GM12873 (cell line): ENCODE data around the gene CABP7.

Source experiments
- CTCF ChIP-seq: IDR thresholded peaks from 2 replicates; pipeline ENCODE4 v1.5.1; 2012; ENCODE audit warnings: low read depth, mild to moderate bottlenecking, moderate library complexity, low read length, control low read depth; ENCODE audit not compliant: insufficient read depth; ENCODE audit errors: missing control alignments

CABP7 gene

DNA sequence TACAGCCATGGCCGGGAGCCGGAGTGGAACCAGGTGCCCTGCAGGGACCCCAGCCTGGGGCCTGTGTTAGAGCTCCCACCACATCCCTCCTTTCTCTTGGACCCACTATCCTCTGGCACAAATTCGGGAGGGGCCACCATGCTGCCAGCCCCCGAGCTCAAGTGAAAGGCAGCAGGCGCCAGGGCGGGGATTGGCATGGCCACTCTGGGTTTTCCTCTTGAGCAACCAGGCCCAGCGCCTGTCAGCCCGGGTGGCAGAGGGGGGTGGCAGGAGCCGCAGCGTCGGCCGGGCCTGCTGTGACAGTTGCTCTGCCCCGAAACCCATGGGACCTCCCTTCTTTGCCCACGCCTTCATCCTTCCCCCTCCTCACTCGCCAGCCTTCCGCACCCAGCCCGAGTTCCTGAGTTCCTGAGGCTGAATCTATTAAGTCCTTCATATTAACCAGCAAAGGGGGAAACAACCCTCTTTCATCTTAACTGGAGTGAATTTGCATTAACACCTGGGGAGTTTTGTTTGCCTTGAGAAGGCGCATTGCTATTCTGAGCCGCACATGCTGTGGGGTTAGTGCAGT lies 16.8 kb upstream of the CABP7 start:
- TF ChIP-seq CTCF, result no peak

GRCh38 chr22:29703569-29704195 lies 16.1 kb upstream of the CABP7 start:
- no peak for TF ChIP-seq CTCF

DNA sequence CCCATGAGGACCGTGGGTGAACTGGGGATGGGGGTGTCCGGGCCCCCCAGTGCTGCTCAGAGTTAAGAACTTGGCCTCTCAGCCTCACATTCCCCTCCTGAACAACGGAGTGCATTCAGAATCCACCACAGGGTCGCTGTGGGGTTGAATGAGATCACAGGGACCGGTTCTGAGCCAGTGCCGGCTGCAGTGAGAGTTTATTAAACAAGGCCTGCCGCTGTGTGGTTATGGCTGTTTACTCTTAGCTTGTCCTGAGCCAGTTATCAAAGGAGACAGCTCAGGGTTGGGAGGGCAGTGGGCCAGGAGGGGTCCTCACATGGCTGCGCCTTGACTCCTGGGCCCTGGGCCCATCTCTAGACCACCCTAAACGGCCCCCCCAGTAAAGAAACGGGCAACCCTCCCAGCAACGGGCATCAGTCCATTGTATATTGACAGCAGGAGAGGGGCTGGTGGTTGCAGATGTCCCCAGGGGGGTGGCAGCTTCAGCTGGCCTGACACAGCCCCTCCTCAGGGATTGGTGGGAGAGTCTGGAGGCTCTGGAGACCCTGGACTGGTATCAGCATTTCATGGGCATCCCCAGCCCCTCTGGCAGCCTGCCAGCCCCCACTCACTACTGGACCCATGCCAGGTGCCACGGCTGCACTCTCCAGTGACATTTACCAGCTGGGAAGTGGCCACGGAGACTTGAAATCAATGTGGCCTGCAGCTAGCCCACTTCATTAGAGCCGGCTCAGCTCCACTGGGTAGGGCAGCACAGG lies 15.1 kb upstream of the CABP7 start:
- TF ChIP-seq CTCF, result no peak

DNA sequence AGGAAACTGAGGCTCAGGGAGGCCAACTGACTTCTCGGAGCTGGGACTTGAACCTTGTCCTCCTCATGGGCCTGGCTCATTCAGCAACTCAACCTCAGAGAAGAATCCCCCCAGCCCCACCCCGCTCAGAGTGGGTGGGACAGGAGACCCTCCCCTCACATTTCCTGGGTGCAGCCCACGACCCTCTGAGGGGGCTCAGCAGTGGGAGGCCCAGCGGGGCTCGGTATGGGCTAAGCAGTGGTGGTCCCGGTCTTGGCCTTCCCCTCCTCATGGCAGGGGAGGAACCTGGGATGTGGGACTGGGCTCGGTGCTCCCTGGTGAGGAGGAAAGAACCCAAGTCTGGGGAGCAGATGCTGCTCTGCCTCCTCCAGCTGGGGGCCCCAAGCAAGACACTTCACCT lies 14.2 kb upstream of the CABP7 start:
- no peak for TF ChIP-seq CTCF

GRCh38 chr22:29706486-29706885 lies 13.3 kb upstream of the CABP7 start:
- no peak for TF ChIP-seq CTCF

DNA sequence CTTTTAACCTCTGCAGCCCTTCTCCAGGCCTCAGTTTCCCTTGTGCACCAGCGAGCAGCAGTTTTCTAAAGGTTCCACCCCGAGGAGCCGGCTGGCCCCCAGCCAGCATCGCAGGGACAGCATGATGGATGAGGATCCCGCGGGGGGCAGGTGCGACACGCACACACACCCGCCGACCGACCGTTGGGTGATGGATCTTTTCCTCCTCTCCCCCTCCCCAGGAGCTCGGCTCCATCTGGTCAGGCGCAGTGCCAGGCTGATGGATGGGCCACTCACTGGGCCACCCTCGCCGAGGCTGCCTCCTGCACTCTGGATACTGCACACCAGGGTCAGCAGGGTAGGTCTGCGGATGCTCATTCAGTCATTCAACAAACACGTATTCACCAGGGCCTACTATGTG lies 12.8 kb upstream of the CABP7 start:
- no peak for TF ChIP-seq CTCF

DNA sequence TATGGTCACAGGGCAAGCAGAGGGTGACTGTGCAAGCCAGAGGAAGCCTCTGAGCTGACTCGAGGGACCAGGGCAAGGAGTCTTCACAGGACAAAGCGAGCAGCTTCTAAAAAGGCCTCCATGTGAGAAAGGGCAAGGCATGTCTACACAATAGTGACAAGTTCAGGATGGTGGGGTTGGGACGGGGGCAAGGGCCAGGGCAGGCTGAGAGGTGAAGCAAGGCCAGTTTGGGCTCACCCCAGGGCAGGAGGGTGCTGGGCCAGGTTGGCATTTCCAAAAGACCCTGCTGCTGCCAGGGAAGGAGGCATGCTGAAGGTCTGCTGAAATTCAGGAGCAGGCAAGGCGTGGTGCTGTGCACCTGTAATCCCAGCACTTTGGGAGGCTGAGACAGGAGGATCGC lies 12.3 kb upstream of the CABP7 start:
- no peak for TF ChIP-seq CTCF
